GM18498 (cell line): ENCODE data around the gene VTI1A.
"Not testable (repeated sequence)": the region's sequence is repeated elsewhere in the genome, so short reads cannot be mapped to it uniquely, and the experiment has no call there.

Source experiments
- ATAC-seq: cut with Tn5 transposase; IDR thresholded peaks from one replicate; pipeline ENCODE4 v1.9.1; 2021; ENCODE audit warnings: mild to moderate bottlenecking, moderate library complexity; ENCODE audit not compliant: unreplicated experiment

The VTI1A gene

GRCh38 chr10:112848868-112849430 lies 401.9 kb downstream of the VTI1A start:
- no peak for ATAC-seq

GRCh38 chr10:112849546-112849945 lies 402.5 kb downstream of the VTI1A start:
- ATAC-seq: no peak

- no peak for ATAC-seq
Observed at GRCh38 chr10:112851181-112851580, 404.2 kb downstream of the VTI1A start.

- ATAC-seq: no peak
Observed at GRCh38 chr10:112851588-112852211, 404.7 kb downstream of the VTI1A start.

- ATAC-seq: no peak
Observed at GRCh38 chr10:112852306-112852705, 405.3 kb downstream of the VTI1A start.

- ATAC-seq: no peak
Observed at GRCh38 chr10:112855134-112855533, 408.1 kb downstream of the VTI1A start.

GRCh38 chr10:112857493-112857892 lies 410.5 kb downstream of the VTI1A start:
- no peak for ATAC-seq

GRCh38 chr10:112858986-112859651 lies 412.1 kb downstream of the VTI1A start:
- ATAC-seq: no peak

- no peak for ATAC-seq
Observed at GRCh38 chr10:112859793-112860192, 412.8 kb downstream of the VTI1A start.

GRCh38 chr10:112863461-112863860 lies 416.4 kb downstream of the VTI1A start:
- not testable (repeated sequence) for ATAC-seq
